ENCODE measurements around the gene MMP17. TPM values are rescaled to one million over a fixed set of nuclear protein-coding genes. Genes with fewer than 3 reads are reported as not detected.

Gene MMP17
- total and polyA plus RNA-seq, 2 of the 4 experiments (the other 2 are of a cell fraction): 1.4 to 11.8 TPM

GRCh38 chr12:131864469-131864868 is 36.3 kb downstream of the MMP17 start:
- 100% methylated on average over 5 of the region's 8 CpGs; no CpG with 5 or more reads in 1 of the 2 experiments for WGBS, 2 experiments (ENCODE audit: extremely low coverage in 2 of 2, insufficient read length in 1 of 2)
- Histone ChIP-seq H3K79me1 (ENCODE audit: low read depth in 1 of 2, low read length in 2 of 2) (no peaks in the 10 kb centered on the region), H3K4ac (ENCODE audit: low read depth, low read length) (no peak overlapping the region), H3K4me2 (ENCODE audit: low read depth, low read length) (no peak overlapping the region), H3K9ac (ENCODE audit: low read depth, low read length) (no peak overlapping the region), H2AFZ (replicated peaks; ENCODE audit: low read length, poor library complexity) (no peak overlapping the region), H4K91ac (ENCODE audit: insufficient read depth, low read depth, low read length) (no peak overlapping the region), H4K5ac (ENCODE audit: low read depth, low read length) (no peak overlapping the region), H2BK20ac (ENCODE audit: low read depth, low read length) (no peak overlapping the region), H3K23ac (ENCODE audit: low read depth, low read length) (no peak overlapping the region), H3K9me3 (ENCODE audit: control insufficient read depth, insufficient read depth, low read length) (no peaks in the 10 kb centered on the region), H2BK5ac (ENCODE audit: low read depth, low read length, poor library complexity, severe bottlenecking) (no peak overlapping the region), H3K4me3 (ENCODE audit: insufficient read depth, low read depth, low read length) (no peak overlapping the region), H3K18ac (ENCODE audit: low read depth, low read length) (no peak overlapping the region), H3K9me1 (ENCODE audit: insufficient read depth, low read length) (peaks cover 7% of the 10 kb centered on the region), H2AK5ac (ENCODE audit: low read depth, low read length) (no peak overlapping the region), H3K27ac (ENCODE audit: insufficient read depth, low read length) (no peak overlapping the region), H2AK9ac (replicated peaks; ENCODE audit: low read depth, low read length, poor library complexity) (no peak overlapping the region), H2BK15ac (ENCODE audit: low read depth, low read length) (no peak overlapping the region), H3K27me3 (ENCODE audit: control insufficient read depth, insufficient read depth, low read length) (no peaks in the 10 kb centered on the region), H3K56ac (ENCODE audit: extremely low read depth, insufficient read depth, low read length) (no peak overlapping the region), H2BK120ac (ENCODE audit: low read depth, low read length) (no peak overlapping the region), H4K20me1 (ENCODE audit: insufficient read depth, low read length) (no peaks in the 10 kb centered on the region), H4K8ac (ENCODE audit: low read depth in 2 of 2, low read length in 2 of 2) (no peak overlapping the region), H3K14ac (replicated peaks; ENCODE audit: low read depth, low read length) (no peak overlapping the region), H3K4me1 (ENCODE audit: control insufficient read depth, insufficient read depth, low read length) (peaks cover 8% of the 10 kb centered on the region), H3K36me3 (ENCODE audit: control insufficient read depth, insufficient read depth, low read length) (no peaks in the 10 kb centered on the region)
- dilution Hi-C loops (cut with HindIII; ENCODE audit: low sequenced_read_pairs, unreplicated experiment) (no loop called here), intact Hi-C loops (cut with micrococcal nuclease) (no loop called here), in situ Hi-C loops (cut with MboI; ENCODE audit: low sequenced_read_pairs) (no loop called here)
- no peak for ATAC-seq (ENCODE audit: low read depth)
- CTCF ChIA-PET: interaction anchor here (0.6 kb wide), 1 partner anchor 932 kb away, joined by 3 read pairs; no protein-coding TSS in a partner anchor
- POLR2A ChIA-PET (ENCODE audit: unreplicated experiment): no interaction called here
- TF ChIP-seq, protein P1, sequence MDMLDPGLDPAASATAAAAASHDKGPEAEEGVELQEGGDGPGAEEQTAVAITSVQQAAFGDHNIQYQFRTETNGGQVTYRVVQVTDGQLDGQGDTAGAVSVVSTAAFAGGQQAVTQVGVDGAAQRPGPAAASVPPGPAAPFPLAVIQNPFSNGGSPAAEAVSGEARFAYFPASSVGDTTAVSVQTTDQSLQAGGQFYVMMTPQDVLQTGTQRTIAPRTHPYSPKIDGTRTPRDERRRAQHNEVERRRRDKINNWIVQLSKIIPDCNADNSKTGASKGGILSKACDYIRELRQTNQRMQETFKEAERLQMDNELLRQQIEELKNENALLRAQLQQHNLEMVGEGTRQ (IDR thresholded peaks at IDR 0.05; ENCODE audit: low read depth, low read length): no peak
- TF ChIP-seq CEBPB (IDR thresholded peaks at IDR 0.05; ENCODE audit: low read depth, low read length) (no peak), MAFK (IDR thresholded peaks at IDR 0.05; ENCODE audit: low read depth, low read length) (no peak), RFX5 (IDR thresholded peaks at IDR 0.05; ENCODE audit: low read depth, low read length) (no peak), NFE2L2 (IDR thresholded peaks at IDR 0.05; ENCODE audit: low read depth, low read length) (no peak), MXI1 (IDR thresholded peaks at IDR 0.05; ENCODE audit: borderline replicate concordance, low read depth, low read length) (no peak), RCOR1 (IDR thresholded peaks at IDR 0.05; ENCODE audit: insufficient replicate concordance, low read length) (no peak), RAD21 (IDR thresholded peaks at IDR 0.05; ENCODE audit: low read length) (no peak), SMC3 (IDR thresholded peaks at IDR 0.05; ENCODE audit: low read depth, low read length) (no peak), MAZ (IDR thresholded peaks at IDR 0.05; ENCODE audit: borderline replicate concordance, low read depth, low read length) (no peak), CHD1 (IDR thresholded peaks at IDR 0.05; ENCODE audit: low read depth, low read length) (no peak), FOS (IDR thresholded peaks at IDR 0.05; ENCODE audit: low read depth, low read length) (no peak), ELK1 (IDR thresholded peaks at IDR 0.05; ENCODE audit: borderline replicate concordance, low read depth, low read length) (no peak), BHLHE40 (IDR thresholded peaks at IDR 0.05; ENCODE audit: low read depth, low read length) (no peak), POLR2A (IDR thresholded peaks at IDR 0.05; ENCODE audit: low read depth, low read length) (no peak)
- TF ChIP-seq, protein P2, sequence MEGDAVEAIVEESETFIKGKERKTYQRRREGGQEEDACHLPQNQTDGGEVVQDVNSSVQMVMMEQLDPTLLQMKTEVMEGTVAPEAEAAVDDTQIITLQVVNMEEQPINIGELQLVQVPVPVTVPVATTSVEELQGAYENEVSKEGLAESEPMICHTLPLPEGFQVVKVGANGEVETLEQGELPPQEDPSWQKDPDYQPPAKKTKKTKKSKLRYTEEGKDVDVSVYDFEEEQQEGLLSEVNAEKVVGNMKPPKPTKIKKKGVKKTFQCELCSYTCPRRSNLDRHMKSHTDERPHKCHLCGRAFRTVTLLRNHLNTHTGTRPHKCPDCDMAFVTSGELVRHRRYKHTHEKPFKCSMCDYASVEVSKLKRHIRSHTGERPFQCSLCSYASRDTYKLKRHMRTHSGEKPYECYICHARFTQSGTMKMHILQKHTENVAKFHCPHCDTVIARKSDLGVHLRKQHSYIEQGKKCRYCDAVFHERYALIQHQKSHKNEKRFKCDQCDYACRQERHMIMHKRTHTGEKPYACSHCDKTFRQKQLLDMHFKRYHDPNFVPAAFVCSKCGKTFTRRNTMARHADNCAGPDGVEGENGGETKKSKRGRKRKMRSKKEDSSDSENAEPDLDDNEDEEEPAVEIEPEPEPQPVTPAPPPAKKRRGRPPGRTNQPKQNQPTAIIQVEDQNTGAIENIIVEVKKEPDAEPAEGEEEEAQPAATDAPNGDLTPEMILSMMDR (conservative IDR thresholded peaks at IDR 0.05; ENCODE audit: low read depth, low read length): no peak
- DNase-seq: no peak
- no TSS peak for BruUV-seq (replicated peaks)
